Neural cell (in vitro differentiated cells): ENCODE measurements around the gene AMPD1.

Experiments used
- EP300 ChIP-seq: fragments of 450-650 bp; conservative IDR thresholded peaks from 2 replicates; pipeline ENCODE4 v1.6.1; 2014; ENCODE audit warnings: antibody characterized with exemption, mild to moderate bottlenecking, moderate library complexity; ENCODE audit not compliant: poor library complexity, severe bottlenecking
- MXI1 ChIP-seq: fragments of 450-650 bp; conservative IDR thresholded peaks from 2 replicates; pipeline ENCODE4 v1.6.1; 2014; ENCODE audit warnings: antibody characterized with exemption, mild to moderate bottlenecking; ENCODE audit not compliant: poor library complexity, severe bottlenecking
- POLR2AphosphoS5 ChIP-seq: IDR thresholded peaks from 2 replicates; pipeline ENCODE4 v1.6.1; 2012
- TF ChIP-seq, protein P1 (sequence below): fragments of 450-650 bp; IDR thresholded peaks from 2 replicates; pipeline ENCODE4 v1.5.1; 2014; ENCODE audit warnings: antibody characterized with exemption, mild to moderate bottlenecking, moderate library complexity; ENCODE audit not compliant: poor library complexity, severe bottlenecking

DNA sequence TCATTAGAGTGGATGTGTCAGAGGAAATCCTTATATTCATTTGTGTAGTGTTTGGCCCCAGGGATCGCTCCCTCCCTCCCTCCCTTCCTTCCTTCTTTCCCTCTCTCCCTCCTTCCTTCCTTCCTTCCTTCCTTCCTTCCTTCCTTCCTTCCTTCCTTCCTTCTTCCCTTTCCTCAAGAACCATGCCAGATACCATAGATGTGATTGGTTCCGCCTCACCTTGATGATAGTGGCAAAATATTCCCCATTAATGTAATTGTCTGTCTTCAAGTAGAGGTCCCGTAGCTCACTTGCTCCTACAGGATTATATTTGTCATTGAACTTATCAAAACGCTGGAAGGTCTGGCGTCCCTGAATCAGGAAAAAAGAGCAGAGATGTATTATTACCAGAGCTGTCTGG is 17.7 kb downstream of the AMPD1 start:
- TF ChIP-seq, protein P1, sequence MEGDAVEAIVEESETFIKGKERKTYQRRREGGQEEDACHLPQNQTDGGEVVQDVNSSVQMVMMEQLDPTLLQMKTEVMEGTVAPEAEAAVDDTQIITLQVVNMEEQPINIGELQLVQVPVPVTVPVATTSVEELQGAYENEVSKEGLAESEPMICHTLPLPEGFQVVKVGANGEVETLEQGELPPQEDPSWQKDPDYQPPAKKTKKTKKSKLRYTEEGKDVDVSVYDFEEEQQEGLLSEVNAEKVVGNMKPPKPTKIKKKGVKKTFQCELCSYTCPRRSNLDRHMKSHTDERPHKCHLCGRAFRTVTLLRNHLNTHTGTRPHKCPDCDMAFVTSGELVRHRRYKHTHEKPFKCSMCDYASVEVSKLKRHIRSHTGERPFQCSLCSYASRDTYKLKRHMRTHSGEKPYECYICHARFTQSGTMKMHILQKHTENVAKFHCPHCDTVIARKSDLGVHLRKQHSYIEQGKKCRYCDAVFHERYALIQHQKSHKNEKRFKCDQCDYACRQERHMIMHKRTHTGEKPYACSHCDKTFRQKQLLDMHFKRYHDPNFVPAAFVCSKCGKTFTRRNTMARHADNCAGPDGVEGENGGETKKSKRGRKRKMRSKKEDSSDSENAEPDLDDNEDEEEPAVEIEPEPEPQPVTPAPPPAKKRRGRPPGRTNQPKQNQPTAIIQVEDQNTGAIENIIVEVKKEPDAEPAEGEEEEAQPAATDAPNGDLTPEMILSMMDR, result no peak
- TF ChIP-seq POLR2AphosphoS5 (no peak), MXI1 (no peak), EP300 (no peak)
